GM19395 (cell line): ENCODE data around the gene ZMYND11.

Experiments
- ATAC-seq: cut with Tn5 transposase; IDR thresholded peaks from one replicate; pipeline ENCODE4 v1.9.1; 2021; ENCODE audit warnings: mild to moderate bottlenecking, moderate library complexity; ENCODE audit not compliant: unreplicated experiment

Gene ZMYND11

GRCh38 chr10:135132-135600 is at the start of gene ZMYND11:
Gene ZMYND11 (plus strand): TSS chr10:135455. CDS start chr10:180013, 44,558 bp downstream.
- ATAC-seq: peak; percentile 43

- ATAC-seq: no peak
Measured at GRCh38 chr10:86031-86430, 49.2 kb upstream of the ZMYND11 start.

DNA sequence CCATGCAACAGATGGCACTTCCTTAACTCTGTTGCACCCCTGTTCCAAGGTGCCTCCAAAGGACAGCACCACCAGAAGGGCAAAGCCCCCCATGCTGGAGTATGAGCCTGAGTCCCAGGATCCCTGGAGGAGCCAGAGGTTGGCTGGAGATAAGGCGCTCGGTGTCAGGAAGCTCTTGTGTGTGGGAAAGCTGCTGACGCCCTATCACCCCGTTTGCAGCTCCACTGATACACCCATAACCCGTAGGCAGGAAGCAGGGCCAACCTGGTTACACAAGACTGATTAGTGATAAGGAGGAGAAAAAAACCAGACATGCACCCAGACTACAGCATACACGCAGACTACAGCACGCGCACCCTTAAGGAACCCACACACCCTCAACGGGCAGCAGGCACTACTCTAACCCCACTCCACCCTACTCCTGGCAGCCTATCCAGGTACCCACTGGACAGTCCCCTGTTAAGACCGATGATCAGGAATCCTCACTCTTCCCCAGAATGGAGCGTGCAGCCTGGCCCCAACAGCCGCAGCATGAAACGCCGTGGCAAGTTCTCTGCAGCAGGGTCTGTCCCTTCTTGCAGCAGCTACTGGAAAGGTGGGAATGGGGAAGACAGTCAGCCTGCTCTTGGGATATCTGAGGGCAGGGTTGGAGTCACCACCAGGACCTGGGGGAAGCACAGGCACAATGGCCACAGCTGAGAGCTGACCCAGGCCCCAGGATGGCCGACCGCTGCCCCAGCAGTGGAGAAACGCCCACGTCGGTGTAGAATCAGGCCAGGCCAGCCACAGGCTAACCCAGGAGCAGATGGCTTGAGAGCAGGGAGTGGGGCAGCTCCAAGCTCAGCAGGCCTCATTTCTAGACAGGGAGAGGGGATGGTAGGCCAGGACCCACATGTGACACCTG is 47.8 kb upstream of the ZMYND11 start:
- no peak for ATAC-seq

DNA sequence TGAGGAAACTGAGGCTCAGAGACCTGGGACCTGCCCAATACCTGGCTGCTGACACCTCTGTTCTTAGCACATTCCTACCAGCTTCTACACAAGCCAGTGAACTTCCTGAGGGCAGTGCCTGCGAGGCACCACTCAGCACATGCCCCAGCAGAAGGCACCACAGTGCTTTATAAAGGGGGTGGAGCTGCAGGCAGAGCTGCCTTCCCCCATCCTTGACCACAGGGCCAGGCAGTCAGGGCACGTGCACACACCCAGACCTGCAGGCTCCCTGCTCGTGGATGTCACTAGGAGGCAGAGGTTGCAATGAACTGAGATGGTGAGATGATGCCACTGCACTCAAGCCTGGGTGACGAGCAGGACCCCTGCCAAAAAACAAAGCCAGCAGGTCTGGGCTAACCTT is 47.0 kb upstream of the ZMYND11 start:
- ATAC-seq: no peak

- no peak for ATAC-seq
Measured at GRCh38 chr10:89248-89647, 46.0 kb upstream of the ZMYND11 start.

DNA sequence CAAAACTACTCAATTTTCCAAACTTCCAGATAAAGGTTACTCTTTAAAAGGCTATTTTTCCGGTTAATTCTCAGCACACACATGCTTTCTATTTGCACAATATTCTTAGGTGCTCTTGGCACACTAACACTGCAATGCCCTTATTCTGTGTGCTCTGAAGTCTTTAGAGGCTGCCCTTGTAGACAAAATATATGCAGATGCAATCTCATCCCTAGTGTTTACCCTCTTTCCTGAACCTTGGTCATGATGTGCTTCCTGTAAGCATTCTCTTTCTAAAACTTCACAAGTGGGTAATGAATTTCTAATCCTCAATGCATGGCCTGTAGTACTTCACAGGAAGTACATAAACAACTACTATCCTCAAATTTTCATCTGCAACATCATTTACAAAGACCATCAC is 45.1 kb upstream of the ZMYND11 start:
- ATAC-seq: no peak

DNA sequence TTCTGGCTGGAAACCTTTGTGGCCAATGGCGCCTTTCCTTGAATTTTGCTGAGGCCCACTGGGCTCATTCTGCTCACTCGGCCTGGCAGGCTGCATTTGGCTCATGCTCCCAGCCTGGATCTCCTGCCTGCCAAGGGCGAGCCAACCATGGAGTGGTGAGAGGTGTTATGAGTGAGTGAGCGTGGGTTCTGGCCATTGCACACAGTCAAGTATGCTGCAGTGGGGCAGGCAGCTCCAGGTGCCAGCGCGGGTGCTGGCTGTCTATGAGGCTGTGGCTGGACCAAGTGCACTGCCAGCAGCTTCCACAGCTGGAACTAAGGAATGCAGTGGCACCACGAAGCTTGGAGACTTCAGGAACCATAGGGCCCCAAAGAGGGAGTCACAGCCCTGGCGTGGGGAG is 43.9 kb upstream of the ZMYND11 start:
- no peak for ATAC-seq

- no peak for ATAC-seq
Measured at GRCh38 chr10:92153-92552, 43.1 kb upstream of the ZMYND11 start.

DNA sequence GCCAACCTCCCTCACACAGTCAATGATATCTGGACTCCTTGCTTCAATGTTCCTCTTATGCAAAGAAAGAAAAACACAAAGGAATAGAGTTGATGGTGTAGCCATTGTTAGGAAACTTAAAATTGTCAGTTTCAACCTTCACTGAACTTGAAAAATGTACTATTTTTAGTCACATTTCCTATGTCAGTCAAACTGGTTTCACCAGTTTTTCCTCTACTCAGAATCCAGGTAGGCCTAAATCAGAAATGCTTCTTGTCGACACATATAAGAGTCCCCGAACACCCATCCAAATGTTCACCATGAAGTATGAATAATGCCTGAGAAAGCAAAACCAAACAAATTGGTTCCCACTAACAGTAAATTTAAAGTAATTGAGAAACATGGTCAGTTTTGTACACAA is 42.4 kb upstream of the ZMYND11 start:
- no peak for ATAC-seq

DNA sequence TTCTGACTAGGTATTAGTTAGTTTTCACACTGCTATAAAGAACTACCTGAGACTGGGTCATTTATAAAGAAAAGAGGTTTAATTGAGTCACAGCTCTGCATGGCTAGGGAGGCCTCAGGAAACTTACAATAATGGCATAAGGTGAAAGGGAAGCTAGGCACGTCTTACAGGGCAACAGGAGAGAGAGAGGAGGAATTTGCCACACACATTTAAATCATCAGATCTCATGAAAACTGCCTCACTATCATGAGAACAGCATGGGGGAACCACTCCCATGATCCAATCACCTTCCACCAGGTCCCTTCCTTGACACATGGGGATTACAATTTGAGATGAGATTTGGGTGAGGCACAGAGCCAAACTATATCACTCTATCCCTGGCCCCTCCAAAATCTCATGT is 40.6 kb upstream of the ZMYND11 start:
- ATAC-seq: no peak

DNA sequence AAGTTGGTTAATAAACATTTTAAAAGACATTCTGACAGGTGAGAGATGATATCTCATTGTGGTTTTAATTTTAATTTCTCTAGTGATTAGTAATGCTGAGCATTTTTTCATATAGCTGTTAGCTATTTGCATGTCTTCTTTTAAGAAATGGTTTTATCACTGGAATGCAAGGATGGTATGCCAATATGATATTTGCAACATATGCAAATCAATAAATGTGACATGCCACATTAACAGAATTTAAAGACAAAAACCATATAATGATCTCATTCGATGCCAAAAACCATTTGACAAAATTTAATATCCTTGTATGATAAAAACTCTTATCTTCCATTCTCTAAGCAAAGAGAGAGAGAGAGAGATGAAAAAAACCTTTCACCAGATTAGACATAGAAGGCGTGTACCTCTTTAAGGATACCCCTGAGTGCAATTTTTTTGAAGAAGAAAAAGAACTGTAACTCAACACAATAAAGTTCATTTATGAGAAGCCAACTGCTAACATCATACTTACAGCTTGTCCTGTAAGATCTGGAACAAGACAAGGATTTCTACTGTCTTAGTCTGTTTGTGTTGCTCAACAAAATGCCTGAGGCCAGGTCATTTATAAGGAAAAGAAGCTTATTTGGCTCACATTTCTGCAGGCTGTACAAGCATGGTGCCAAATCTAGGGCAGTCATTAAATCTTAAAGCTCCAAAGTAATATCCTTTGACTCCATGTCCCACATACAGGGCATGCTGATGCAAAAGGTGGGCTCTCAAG is 39.7 kb upstream of the ZMYND11 start:
- no peak for ATAC-seq

DNA sequence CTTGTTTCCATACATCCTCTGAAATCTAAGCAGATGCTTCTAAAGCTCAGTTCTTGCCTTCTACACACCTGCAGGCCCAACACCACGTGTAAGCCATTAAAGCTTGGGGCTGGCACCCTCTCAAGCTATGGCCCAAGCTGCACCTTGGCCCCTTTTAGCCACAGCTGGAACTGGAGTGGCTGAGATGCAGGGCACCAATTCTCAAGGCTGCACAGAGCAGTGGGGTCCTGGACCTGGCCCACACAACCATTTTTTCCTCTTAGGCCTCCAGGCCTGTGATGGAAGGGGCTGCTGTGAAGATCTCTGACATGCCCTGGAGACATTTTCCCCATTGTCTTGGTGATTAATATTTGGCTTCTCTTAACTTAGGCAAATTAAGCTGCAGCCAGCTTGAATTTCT is 38.8 kb upstream of the ZMYND11 start:
- no peak for ATAC-seq

- no peak for ATAC-seq
Measured at GRCh38 chr10:104416-104815, 30.8 kb upstream of the ZMYND11 start.

GRCh38 chr10:104862-105565 is 30.2 kb upstream of the ZMYND11 start:
- ATAC-seq: no peak

GRCh38 chr10:105806-106205 is 29.4 kb upstream of the ZMYND11 start:
- ATAC-seq: no peak

GRCh38 chr10:106740-107139 is 28.5 kb upstream of the ZMYND11 start:
- ATAC-seq: no peak

GRCh38 chr10:112246-112645 is 23.0 kb upstream of the ZMYND11 start:
- ATAC-seq: no peak

- ATAC-seq: no peak
Measured at GRCh38 chr10:124874-125273, 10.4 kb upstream of the ZMYND11 start.

- ATAC-seq: peak; percentile 93
Measured at GRCh38 chr10:127612-128432, 7.4 kb upstream of the ZMYND11 start.

DNA sequence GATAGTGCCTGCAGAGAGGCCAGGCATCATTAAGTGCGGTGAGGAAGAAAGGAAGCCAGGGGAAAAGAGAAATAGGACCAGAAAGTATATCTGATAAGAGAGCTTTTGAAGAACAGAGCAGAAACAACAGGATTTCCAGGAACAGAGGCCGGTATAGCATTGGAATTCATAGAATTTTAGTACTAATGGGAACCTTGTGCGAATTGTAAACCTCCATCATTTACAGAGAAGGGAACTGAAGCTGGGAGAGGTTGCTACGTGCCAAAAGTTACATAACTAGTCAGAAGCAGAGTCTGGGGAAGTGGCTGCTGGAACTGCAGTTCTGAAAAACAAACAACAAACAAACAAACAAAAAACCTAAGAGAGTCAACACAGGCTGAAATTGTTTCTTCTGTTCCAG is 5.4 kb upstream of the ZMYND11 start:
- ATAC-seq: no peak
